Activated B cell treated with CpG ODN at 0.5 μM for 24 hours (primary cell): ENCODE results near the gene TDRD9. TPM values are rescaled to one million over a fixed set of nuclear protein-coding genes. Genes with fewer than 3 reads are reported as not detected.

Source experiments
- ATAC-seq: fragments of 200-7000 bp; cut with Tn5 transposase; one replicate; pipeline ENCODE4 v1.10.0; 2021; ENCODE audit warnings: low read depth, mild to moderate bottlenecking, moderate library complexity
- CTCF ChIA-PET: fragments of 350-600 bp; sonication (Branson Sonifier 250); formaldehyde crosslinking; loops from one replicate; lab custom pipeline; 2021; ENCODE audit warnings: antibody characterized with exemption; lab: Charles Lee
- POLR2A ChIA-PET: fragments of 350-600 bp; sonication (Branson Sonifier 250); formaldehyde crosslinking; loops from one replicate; lab custom pipeline; 2021; ENCODE audit warnings: antibody characterized with exemption; lab: Charles Lee
- DNase-seq: peaks from one replicate; pipeline ENCODE4 v3.0.0; 2022
- H3K27ac Mint-ChIP-seq: one replicate; pipeline ENCODE4 v1.8.0; 2020; ENCODE audit warnings: mixed read lengths
- H3K27me3 Mint-ChIP-seq: one replicate; pipeline ENCODE4 v1.8.0; 2021; ENCODE audit warnings: mixed read lengths
- H3K36me3 Mint-ChIP-seq: one replicate; pipeline ENCODE4 v1.8.0; 2021; ENCODE audit warnings: low read depth, mixed read lengths
- H3K4me1 Mint-ChIP-seq: one replicate; pipeline ENCODE4 v1.8.0; 2021; ENCODE audit warnings: mixed read lengths
- H3K4me3 Mint-ChIP-seq: one replicate; pipeline ENCODE4 v1.8.0; 2020; ENCODE audit warnings: mild to moderate bottlenecking, mixed read lengths
- H3K9me3 Mint-ChIP-seq: one replicate; pipeline ENCODE4 v1.8.0; 2020; ENCODE audit warnings: mixed read lengths
- CTCF ChIP-seq: fragments of 200-600 bp; IDR thresholded peaks from one replicate; pipeline ENCODE4 v1.8.0; 2022; ENCODE audit warnings: antibody characterized with exemption, mild to moderate bottlenecking
- intact Hi-C: fragments of 100-400 bp; cut with micrococcal nuclease; formaldehyde crosslinking; loops from one replicate; pipeline ENCODE4 v1.15.1; 2024
- total RNA-seq: library from RNA; stranded (reverse); gene quantifications from 2 replicates; pipeline ENCODE4 v1.2.3, GENCODE V29; 2022

Gene TDRD9
- total RNA-seq, 1 donor from 2014 or later = 3.1 TPM

GRCh38 chr14:103898711-103899110 lies 29.5 kb upstream of the TDRD9 start:
- Mint-ChIP-seq H3K4me1 (peaks cover 5% of the 10 kb centered on the region), H3K9me3 (no peaks in the 10 kb centered on the region), H3K27me3 (no peaks in the 10 kb centered on the region), H3K27ac (no peak overlapping the region), H3K36me3 (no peaks in the 10 kb centered on the region), H3K4me3 (no peak overlapping the region)
- no peak for ATAC-seq
- TF ChIP-seq CTCF = no peak
- POLR2A ChIA-PET = no interaction called here
- DNase-seq = no peak
- intact Hi-C loops = no loop called here
- CTCF ChIA-PET = no interaction called here

- ChIA-PET POLR2A (no interaction called here), CTCF (no interaction called here)
- no peaks in the 10 kb centered on the region for H3K27me3 Mint-ChIP-seq
- H3K9me3 Mint-ChIP-seq = no peaks in the 10 kb centered on the region
- intact Hi-C loops = no loop called here
- ATAC-seq = no peak
- no peak overlapping the region for H3K27ac Mint-ChIP-seq
- no peak overlapping the region for H3K4me3 Mint-ChIP-seq
- H3K4me1 Mint-ChIP-seq = peaks cover 5% of the 10 kb centered on the region
- no peak for DNase-seq
- TF ChIP-seq CTCF = no peak
- H3K36me3 Mint-ChIP-seq = no peaks in the 10 kb centered on the region
These were observed 28.9 kb upstream of the TDRD9 start for GRCh38 chr14:103899316-103899715.

GRCh38 chr14:103899833-103900232 lies 28.4 kb upstream of the TDRD9 start:
- Mint-ChIP-seq H3K27ac (no peak overlapping the region), H3K4me3 (no peak overlapping the region), H3K36me3 (no peaks in the 10 kb centered on the region), H3K27me3 (no peaks in the 10 kb centered on the region), H3K4me1 (peaks cover 5% of the 10 kb centered on the region), H3K9me3 (no peaks in the 10 kb centered on the region)
- ATAC-seq (no peak), DNase-seq (no peak)
- no peak for TF ChIP-seq CTCF
- intact Hi-C loops = no loop called here
- ChIA-PET POLR2A (no interaction called here), CTCF (interaction anchor here (1.1 to 1.6 kb wide), 2 partner anchors 10 to 91 kb away, joined by 5 to 10 read pairs; no protein-coding TSS in a partner anchor)

DNA sequence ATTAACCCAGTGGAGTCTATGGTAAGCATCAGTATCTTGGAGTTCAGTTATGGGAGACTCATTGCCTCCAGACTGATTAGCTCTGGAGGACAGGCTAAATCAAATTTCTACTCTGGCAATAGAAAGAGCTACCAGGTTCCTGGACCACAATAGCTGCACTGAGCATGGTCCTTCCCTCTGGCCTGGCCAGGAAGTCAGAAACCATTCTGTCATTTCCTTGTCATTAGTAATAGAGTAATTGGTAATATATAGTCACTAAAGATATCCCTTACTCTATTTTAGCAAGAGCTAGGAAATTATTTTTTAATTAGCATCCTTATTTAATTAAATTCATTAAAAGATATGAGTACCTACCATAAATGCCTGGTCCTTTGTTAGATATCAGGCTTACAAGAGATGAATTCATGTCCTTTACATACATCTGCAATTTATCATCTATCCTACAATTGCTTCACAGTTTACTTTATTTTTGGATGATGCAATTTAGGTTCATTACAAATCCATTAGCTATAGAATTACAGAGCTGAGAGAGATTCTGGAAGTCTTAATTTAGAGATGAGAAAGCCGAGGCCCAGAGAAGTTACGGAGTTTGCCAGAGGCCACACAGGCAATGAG lies 23.7 kb upstream of the TDRD9 start:
- ChIA-PET CTCF (interaction anchor here (0.7 to 1.2 kb wide), 4 partner anchors 31 to 210 kb away, joined by 3 to 4 read pairs (median 4); no protein-coding TSS in a partner anchor), POLR2A (interaction anchor here (0.7 kb wide), 1 partner anchor 526 kb away, joined by 4 read pairs; no protein-coding TSS in a partner anchor)
- intact Hi-C loops = no loop called here
- H3K4me3 Mint-ChIP-seq = no peak overlapping the region
- ATAC-seq (no peak), DNase-seq (no peak)
- TF ChIP-seq CTCF = no peak
- H3K4me1 Mint-ChIP-seq = peaks cover 5% of the 10 kb centered on the region
- no peaks in the 10 kb centered on the region for H3K27me3 Mint-ChIP-seq
- peaks cover 3% of the 10 kb centered on the region for H3K36me3 Mint-ChIP-seq
- H3K9me3 Mint-ChIP-seq = no peaks in the 10 kb centered on the region
- H3K27ac Mint-ChIP-seq = no peak overlapping the region

GRCh38 chr14:103905842-103906456 lies 22.3 kb upstream of the TDRD9 start:
- Mint-ChIP-seq H3K36me3 (peaks cover 8% of the 10 kb centered on the region), H3K27me3 (no peaks in the 10 kb centered on the region), H3K9me3 (no peaks in the 10 kb centered on the region), H3K4me3 (no peak overlapping the region), H3K27ac (no peak overlapping the region), H3K4me1 (peaks cover 10% of the 10 kb centered on the region)
- intact Hi-C loops = no loop called here
- POLR2A ChIA-PET = no interaction called here
- DNase-seq = no peak
- CTCF ChIA-PET = interaction anchor here (1.9 kb wide), 1 partner anchor 97 kb away, joined by 9 read pairs; no protein-coding TSS in a partner anchor
- ATAC-seq = no peak
- no peak for TF ChIP-seq CTCF
